ENCODE results near the gene C22orf39. TPM values are rescaled to one million over a fixed set of nuclear protein-coding genes. Genes with fewer than 3 reads are reported as not detected.
A peak's percentile ranks its signal among the peaks of the same experiment; 100 is the strongest.
"Not testable (repeated sequence)": the region's sequence is repeated elsewhere in the genome, so short reads cannot be mapped to it uniquely, and the experiment has no call there.

C22orf39 gene
- polyA plus RNA-seq, 3 donors = 24.3 to 44.4 (median 36.1) TPM

GRCh38 chr22:19460036-19460435 lies 12.5 kb upstream of the C22orf39 start:
- H3K27ac ChIP-seq (ENCODE audit: low read depth, low read length) = no peak overlapping the region
- 73 to 80% (median 74%) methylated on average over 2 of the region's 2 CpGs for WGBS, 3 donors

DNA sequence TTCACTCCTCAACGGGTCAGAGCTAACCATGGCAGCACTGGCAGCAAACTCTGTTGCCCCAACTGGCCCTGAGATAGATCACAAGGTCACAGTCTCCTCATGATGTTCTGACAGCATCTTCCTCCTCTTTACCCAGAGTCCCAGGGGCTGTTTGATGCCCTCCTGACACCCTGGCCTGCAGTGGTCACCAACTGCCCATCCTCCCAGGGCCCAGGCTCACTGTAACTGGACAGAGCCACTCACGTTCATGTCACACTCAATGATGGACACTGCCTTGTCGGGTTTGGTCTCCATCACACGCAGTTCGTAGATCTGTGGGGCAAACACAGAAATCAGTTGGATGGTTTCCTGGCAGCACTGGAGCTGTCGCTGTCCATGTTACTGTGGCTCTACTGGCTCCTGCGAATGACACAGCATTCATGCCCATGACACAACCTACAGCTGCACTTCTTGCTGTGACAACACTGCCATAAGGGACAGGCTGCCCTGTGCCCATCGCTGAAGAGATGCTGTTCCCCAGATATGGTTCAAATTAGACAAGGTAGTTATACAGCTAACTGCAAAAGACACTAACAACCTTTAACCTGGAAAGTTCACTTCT lies 10.4 kb upstream of the C22orf39 start:
- WGBS, 3 donors = 93 to 95% (median 94%) methylated on average over 8 of the region's 8 CpGs
- no peak overlapping the region for H3K27ac ChIP-seq (ENCODE audit: low read depth, low read length)

DNA sequence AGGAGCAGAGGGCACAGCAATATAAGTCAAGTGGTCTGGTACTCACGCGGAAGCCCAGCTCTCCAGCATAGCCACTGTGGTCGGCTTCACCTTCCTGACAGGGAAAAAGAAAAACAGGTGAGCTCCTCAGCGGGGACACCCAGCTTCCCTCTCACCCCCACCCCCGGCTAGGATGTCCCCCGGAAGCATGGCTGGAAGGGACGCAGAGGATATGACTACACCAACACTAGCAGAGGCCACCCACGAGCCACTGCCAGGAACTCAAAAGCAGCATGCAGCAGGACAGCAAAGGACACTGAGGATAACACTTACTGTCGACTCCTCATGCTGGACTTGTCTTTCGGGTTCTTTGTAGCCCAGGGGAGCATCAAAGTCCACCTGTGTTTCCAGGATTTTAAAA lies 9.0 kb upstream of the C22orf39 start:
- WGBS, 3 donors = 93 to 94% (median 94%) methylated on average over 10 of the region's 10 CpGs
- no peak overlapping the region for H3K27ac ChIP-seq (ENCODE audit: low read depth, low read length)

- WGBS, 3 donors = 78 to 87% (median 82%) methylated on average over 4 of the region's 4 CpGs
- no peak overlapping the region for H3K27ac ChIP-seq (ENCODE audit: low read depth, low read length)
Observed at GRCh38 chr22:19455585-19456370, 8.3 kb upstream of the C22orf39 start.

DNA sequence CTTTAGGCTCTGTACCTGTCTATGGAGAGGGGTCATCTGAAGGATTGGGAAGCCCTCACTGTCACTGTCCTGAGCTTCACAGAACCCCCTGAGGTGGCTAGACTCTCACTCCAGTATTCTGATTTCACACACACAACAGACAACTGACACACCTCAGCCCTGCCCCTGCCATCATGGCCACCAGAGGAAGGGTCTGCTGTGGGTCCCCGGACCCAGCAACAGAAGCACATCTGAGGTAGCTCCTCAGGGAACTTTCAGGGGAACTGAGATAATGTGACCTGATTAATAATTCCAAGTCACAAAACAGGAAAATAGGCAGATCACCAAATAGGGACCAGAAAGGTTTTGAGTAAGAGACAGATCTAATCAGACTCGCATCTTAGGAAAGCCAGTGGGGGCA lies 7.5 kb upstream of the C22orf39 start:
- no peak overlapping the region for H3K27ac ChIP-seq (ENCODE audit: low read depth, low read length)
- WGBS, 3 donors = 98 to 100% (median 98%) methylated on average over 2 of the region's 2 CpGs

DNA sequence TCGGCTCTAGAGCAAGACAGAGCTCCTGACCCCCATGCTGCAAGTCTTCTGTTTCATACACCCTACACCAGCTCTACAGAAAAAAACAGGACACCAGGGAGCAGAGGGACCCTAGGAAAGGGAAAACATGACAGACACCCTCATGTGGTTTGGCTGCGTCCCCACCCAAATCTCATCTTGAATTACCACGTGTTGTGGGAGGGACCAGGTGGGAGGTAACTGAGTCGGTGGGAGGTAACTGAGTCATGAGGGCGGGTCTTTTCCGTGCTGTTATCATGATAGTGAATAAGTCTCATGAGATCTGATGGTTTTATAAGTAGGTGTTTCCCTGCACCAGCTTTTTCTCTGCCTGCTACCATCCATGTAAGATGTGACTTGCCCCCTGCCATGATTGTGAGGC lies 6.6 kb upstream of the C22orf39 start:
- H3K27ac ChIP-seq (ENCODE audit: low read depth, low read length) = no peak overlapping the region
- 77 to 87% (median 82%) methylated on average over 6 of the region's 6 CpGs for WGBS, 3 donors

GRCh38 chr22:19453718-19454117 lies 6.2 kb upstream of the C22orf39 start:
- no peak overlapping the region for H3K27ac ChIP-seq (ENCODE audit: low read depth, low read length)
- WGBS, 3 donors = 91 to 99% (median 94%) methylated on average over 5 of the region's 5 CpGs

DNA sequence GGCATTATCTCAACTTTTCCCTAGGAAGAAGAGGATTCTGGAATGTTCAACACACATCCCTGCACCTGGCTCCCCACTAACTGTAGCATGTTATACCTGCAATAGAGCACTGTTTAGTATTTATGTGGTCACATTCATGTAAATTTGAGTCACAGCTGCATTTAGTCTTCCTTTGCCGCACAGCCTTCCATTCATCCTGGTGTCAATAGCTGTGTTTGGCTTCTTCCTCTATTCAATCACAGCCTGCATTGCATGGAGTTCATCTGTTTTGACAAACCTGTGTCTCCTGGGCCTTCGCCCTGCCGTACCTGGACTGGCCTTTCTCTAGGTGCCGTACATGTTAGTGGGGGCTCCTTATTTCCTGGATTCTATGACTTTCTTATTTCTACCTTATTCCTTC lies 4.1 kb upstream of the C22orf39 start:
- no peak overlapping the region for H3K27ac ChIP-seq (ENCODE audit: low read depth, low read length)
- WGBS, 3 donors = 95 to 96% (median 96%) methylated on average over 4 of the region's 4 CpGs

- WGBS, 3 donors = 78 to 85% (median 85%) methylated on average over 8 of the region's 8 CpGs
- no peak overlapping the region for H3K27ac ChIP-seq (ENCODE audit: low read depth, low read length)
Observed at GRCh38 chr22:19450363-19451175, 3.1 kb upstream of the C22orf39 start.

DNA sequence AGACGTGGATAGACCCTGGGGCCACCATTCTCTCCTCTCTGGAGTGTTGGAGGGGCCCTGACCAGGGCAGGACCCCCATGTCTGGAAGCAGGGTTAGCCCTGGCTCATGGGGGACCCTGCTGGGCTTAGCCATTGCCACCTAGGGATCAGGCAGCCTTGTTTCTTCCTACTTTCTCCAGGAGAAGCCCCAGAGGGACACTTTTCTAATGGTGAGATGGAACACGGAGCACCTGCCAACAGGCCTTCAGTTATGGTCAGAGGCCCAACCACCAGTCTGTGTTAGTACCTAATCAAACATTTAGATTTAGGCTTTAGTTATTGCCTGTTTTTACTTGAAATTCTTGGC lies 1.9 kb upstream of the C22orf39 start:
- no peak overlapping the region for H3K27ac ChIP-seq (ENCODE audit: low read depth, low read length)
- 80 to 91% (median 82%) methylated on average over 2 of the region's 2 CpGs for WGBS, 3 donors

- H3K27ac ChIP-seq (ENCODE audit: low read depth, low read length) = no peak overlapping the region
- WGBS, 3 donors = 58 to 90% (median 88%) methylated on average over 5 of the region's 5 CpGs
Observed at GRCh38 chr22:19448739-19449421, 1.4 kb upstream of the C22orf39 start.

GRCh38 chr22:19448076-19448607 lies 631 bp upstream of the C22orf39 start:
- no peak overlapping the region for H3K27ac ChIP-seq (ENCODE audit: low read depth, low read length)
- WGBS, 3 donors = 8 to 18% (median 14%) methylated on average over 14 of the region's 14 CpGs

GRCh38 chr22:19446603-19447329 lies 745 bp downstream of the C22orf39 start:
- peak overlapping the region; percentile 83 for H3K27ac ChIP-seq (ENCODE audit: low read depth, low read length)
- WGBS, 3 donors = 20 to 24% (median 24%) methylated on average over 22 of the region's 22 CpGs

- H3K27ac ChIP-seq (ENCODE audit: low read depth, low read length) = not testable (repeated sequence)
- 83 to 92% (median 91%) methylated on average over 9 of the region's 9 CpGs for WGBS, 3 donors
Observed at GRCh38 chr22:19445279-19445982, 2.1 kb downstream of the C22orf39 start.

GRCh38 chr22:19443544-19444211 lies 3.8 kb downstream of the C22orf39 start:
- no peak overlapping the region for H3K27ac ChIP-seq (ENCODE audit: low read depth, low read length)
- WGBS, 3 donors = 79 to 83% (median 82%) methylated on average over 7 of the region's 7 CpGs

GRCh38 chr22:19442166-19442565 lies 5.3 kb downstream of the C22orf39 start:
- no peak overlapping the region for H3K27ac ChIP-seq (ENCODE audit: low read depth, low read length)
- WGBS, 3 donors = 86 to 100% (median 98%) methylated on average over 2 of the region's 2 CpGs

Measured in adipose tissue (tissue), 3 donors.